NT2/D1 (cell line): Measurements from ENCODE around the gene LAMB2.
A peak's percentile ranks its signal among the peaks of the same experiment; 100 is the strongest.

Source experiments
- SUZ12 ChIP-seq: IDR thresholded peaks from 2 replicates; pipeline ENCODE4 v1.6.1; 2011; ENCODE audit not compliant: insufficient read length, insufficient read depth; ENCODE audit errors: extremely low read depth
- YY1 ChIP-seq: IDR thresholded peaks from 2 replicates; pipeline ENCODE4 v1.6.1; 2011; ENCODE audit not compliant: insufficient read length, insufficient read depth
- ZNF274 ChIP-seq: IDR thresholded peaks from 2 replicates; pipeline ENCODE4 v1.6.1; 2011; ENCODE audit warnings: mild to moderate bottlenecking, low read depth, low read length

DNA sequence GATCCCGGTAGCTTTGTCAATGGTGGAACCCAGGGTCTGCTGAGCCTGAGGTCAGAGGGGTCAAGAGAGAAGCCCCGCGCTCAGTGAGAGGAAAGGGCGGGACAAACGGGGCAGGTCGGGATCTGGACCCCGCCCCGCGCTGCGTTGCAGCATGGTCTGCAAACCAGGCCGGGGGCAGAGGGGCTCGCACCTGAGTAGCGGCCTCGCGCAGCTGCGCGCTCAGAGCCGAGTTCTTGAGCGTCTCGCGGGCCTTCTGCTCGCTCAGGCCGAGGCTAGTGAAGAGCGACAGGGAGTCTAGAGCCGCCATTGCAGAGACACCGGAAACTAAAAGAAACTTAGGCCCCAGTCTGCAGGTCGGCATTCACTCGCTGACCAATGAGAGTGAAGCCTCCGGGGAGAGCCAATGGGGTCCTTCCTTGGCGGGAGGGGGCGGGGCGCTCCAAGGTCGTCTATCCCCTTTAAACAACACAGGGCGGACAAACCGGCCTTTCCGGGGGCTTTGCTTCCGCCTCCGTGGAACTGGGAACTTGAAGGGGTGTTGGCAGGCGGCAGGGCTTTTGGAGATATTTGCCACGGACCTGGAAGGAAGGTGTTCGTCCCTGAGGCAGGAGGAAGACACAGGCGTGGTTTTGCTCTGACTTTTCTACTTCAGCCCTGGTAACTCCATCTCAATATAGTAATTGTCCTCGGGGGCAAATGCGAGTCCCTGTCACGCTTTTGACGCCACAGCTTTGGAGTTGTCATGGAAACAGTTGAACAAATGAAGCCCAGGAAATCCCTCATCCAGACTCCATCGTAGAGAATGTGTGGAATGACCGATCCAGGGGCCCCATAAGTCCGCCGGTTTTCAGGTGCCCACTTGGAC lies 28.2 kb downstream of the LAMB2 start, which contains the start of gene QARS1:
- TF ChIP-seq YY1 = peak; percentile 61
- TF ChIP-seq ZNF274 = no peak
- TF ChIP-seq SUZ12 = no peak
